Superior temporal gyrus (tissue), 1 donor: ENCODE results near the gene WBP2NL.
A peak's percentile ranks its signal among the peaks of the same experiment; 100 is the strongest.
"Not testable (repeated sequence)": the region's sequence is repeated elsewhere in the genome, so short reads cannot be mapped to it uniquely, and the experiment has no call there.

Source experiments
- DNase-seq: peaks from one replicate; pipeline ENCODE4 v3.0.0-alpha.2; 2016; ENCODE audit errors: extremely low spot score

Gene WBP2NL

DNA sequence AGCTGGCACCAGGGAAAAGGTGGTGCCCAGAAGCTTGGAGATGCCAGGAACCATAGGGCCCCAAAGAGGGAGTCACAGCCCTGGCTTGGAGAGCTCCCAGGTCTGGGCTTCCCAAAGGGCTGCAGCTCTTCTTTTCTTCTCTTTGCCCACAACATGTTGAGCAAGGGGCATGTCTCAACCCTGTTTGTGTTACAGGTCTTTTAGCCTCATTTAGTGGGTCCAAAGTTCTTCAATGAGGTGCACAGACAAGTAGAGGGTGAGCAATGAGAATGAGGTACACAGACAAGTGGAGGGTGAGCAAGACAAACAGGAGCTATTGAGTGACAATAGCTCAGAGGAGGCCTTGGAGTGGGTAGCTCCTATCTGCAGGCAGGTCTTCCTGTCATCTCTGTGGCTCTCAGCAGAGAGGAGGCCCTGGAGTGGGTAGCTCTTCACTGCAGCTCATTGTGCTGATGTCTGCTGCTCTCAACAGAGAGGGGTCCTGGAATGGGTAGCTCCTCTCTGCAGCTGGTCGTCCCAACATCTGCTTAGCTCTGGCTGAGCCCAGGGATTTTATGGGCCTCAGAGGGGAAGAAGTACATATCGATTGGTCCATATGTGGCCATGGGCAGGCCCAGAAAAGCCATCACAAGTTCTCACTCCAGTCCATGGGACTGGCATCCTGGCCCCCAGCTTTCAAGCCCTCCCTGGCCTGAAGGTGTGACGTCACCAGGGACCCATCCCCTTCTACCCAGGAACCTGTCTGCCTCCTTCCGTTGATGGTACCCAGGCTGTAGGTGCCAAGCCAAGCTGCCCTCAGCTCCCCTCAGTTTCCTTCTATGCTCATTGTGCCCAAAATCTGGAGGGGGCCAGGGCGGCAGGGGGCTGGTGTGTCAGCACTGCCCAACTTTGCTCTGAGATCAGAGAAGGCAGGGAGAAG lies 34.9 kb downstream of the WBP2NL start:
- DNase-seq: no peak

DNA sequence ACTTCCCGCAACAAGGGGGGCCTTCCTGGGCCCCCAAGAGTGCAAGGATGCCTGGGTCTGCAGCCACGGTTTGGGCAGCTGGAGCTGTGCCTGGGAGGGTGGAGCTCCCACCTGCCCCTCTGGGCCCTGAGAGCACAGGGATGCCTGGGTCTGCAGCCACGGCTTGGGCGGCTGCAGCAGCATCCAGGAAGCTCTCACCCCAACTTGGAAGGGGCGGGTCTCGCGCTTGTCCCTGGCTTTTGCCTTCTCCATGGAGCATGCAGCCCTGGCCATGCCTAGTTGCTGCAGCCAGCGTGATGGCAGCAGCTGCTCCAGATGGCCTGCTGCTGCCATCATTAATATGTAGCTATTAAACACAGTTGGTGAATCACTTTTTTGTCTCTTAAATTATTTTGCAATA lies 36.7 kb downstream of the WBP2NL start:
- DNase-seq: no peak

DNA sequence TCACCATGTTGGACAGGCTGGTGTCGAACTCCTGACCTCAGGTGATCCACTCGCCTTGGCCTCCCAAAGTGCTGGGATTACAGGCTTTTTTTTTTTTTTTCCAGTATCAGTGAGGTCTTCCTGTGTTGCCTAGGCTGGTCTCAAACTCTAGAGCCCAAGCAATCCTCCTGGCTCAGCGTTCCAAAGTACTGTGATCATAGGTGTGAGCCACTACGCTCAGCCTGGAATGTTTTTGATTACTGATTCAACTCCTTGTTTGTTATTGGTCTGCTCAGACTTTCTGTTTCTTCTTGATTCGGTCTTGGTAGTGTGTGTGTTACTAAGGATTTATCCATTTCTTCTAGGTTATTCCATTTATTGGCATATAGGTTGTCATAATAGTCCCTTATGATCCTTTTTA lies 40.7 kb downstream of the WBP2NL start:
- DNase-seq: no peak

DNA sequence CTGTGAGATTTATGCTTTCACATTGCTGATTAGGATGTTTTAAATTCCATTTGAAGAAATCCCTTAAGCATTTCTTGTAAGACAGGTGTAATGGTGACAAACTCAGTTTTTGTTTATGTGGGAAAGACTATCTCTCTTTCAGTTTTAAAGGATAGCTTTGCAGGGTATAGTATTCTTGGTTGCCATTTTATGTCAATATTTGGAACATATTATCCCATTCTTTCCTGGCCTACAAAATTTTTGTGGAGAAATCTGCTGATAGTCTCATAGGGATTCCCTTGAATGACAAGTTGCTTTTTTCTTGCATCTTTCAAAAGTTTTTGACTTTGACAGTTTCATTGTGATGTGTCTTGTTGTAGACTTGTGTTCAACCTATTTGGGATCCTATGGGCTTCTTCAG lies 43.2 kb downstream of the WBP2NL start:
- DNase-seq: no peak

DNA sequence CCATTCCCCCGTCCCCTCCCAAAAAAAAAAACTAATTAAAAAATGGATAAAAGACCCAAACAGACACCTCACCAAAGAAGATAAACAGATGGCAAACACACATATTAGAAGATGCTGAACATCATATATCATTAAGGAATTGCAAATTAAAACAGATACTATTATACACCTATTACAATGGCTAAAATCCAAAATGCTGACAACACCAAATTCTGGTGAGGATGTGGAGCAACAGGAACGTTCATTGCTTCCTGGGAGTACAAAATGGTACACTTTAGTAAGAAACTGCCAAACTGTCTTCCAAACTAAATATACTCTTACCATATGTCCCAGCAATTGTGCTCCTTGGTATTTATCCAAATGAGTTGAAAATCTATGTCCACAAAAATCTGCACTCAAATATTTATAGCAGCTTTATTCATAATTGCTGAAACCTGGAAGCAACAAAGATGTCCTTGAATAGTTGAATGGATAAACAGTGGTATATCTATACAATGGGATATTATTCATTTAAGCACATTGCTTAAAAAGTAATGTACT lies 52.1 kb downstream of the WBP2NL start:
- peak; percentile 33 for DNase-seq

DNA sequence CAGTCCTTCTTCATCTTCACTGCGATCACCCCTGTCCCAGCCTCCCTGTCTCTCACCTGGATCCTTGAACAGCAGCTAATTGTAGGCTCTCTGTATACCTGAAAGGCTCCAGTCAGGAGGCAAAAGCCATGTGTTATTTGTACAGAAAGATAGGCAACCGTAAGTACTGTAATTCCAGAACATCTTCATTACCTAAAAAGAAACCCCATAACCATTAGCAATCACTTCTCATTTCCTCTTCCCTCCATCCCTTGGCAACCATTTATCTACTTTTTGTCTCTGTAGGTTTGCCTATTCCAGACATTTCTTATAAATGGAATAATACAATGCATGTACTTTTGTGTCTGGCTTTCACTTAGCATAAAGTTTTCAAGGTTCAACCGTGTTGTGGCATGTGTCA lies 54.2 kb downstream of the WBP2NL start:
- no peak for DNase-seq

DNA sequence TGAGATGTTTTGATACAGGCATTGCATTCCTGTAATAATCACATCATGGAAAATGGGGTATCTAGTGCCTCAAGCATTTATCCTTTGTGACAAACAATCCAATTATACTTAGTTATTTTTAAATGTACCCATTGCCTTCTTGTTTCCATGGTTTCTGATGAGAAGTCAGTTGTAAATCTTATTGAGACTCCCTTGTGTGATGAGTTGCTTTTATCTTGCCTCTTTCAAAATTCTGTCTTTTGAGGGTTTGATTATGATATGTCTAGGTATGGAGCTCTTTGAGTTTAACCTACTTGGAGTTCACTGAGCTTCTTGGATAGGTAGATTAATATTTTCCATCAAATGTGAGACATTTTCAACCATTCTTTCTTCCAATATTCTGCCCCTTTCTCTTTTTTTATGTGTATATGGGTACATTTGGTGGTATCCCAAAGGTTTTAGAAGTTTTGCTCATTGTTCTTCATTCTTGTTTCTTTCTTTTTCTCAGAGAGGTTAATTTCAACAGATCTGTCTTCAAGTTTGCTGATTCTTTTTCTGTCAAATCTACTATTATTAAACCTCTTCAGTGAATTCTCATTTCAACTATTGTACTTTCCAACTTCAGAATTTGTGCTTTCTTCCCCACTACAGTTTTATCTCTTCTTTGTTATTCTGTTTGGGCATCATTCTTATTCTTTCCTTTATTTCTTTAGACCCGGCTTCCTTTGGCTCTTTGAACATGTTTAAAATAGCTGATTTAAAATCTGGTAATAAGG lies 58.3 kb downstream of the WBP2NL start:
- no peak for DNase-seq

DNA sequence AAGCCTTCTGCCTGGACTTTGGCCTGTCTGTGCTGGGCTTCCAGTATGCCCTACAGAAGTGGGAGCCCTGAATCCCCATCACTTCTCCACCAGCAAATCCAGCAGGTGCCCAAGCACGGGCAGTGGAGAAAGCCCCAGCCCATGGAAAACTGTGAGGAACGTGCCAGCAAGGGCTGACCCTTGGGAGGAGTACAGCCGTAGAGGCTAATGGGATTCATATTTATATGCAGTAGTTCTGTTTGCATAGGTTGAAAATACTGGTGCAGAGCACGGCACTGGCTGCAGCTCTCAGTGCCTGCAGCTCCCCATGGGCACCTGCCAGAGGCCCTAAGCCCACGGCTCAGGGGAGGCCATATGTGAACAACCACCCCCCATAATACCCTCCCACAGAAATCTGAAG lies 61.9 kb downstream of the WBP2NL start:
- no peak for DNase-seq

DNA sequence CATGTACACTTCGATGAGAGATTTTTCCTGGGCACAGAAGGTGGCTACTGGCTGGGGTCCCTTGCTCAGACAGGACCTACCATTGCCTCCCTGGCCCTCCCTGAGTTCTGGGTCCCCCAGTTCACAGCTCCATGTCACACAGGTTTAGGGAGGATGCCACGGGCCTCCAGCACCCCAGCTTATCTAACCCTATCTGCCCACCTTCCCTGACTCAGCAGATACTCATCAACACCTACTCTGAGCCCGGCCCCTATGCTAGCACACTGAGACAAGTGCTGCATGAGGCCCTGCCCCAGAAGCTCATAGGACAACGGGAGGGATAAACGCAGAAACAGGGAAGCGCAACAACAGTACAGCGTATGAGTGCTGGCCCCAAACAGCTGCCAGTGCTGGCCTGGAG lies 62.5 kb downstream of the WBP2NL start:
- no peak for DNase-seq

DNA sequence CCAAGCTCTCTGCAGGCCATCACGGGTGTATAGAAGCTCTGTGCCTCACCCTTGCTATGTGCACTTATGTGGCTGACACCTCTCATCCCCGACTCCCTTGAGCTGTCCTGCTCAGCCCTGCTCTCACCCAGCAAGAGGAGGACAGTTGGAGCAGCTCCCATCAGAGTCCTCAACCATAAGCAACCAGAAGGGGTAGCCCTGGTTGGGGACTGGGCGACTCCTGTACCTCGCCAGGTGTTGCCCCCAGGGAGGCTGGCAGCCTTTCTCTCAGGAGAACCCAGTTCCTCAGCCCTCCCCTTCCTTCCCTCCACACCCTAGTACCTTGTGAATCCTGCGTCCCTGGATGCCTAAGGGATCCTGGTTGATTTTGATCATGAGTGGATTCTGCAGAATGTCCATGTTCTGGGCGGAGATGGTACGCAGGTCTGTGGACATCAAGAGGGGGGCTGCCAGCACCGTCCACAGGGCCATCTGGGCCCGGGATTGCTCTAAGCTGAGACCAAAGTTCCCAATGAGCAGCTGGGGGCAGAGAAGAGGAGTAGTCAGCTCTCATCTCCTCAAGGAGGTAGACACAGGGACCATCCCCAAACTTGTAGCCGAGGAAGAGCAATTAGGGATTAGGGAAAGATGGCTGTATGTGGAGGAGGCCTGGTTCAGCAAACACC lies 64.0 kb downstream of the WBP2NL start:
- no peak for DNase-seq

DNA sequence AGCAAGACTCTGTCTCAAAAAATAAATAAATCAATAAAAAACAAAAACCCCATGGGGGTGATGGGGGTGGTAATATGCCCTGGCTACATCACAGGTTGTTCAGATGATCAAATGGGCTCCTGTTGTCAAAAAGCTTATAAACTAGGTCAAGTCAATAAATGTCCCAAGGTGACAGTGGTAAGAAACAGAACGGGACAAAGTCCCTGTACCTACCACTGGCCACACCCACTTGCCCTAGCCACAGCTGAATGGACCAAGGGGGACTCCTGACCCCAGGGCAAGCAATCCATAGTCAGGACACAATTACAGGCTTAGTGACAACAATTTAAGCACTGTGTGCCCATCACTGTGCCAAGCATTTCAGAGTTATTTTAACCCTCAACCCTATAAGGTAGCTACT lies 66.0 kb downstream of the WBP2NL start:
- DNase-seq: no peak

DNA sequence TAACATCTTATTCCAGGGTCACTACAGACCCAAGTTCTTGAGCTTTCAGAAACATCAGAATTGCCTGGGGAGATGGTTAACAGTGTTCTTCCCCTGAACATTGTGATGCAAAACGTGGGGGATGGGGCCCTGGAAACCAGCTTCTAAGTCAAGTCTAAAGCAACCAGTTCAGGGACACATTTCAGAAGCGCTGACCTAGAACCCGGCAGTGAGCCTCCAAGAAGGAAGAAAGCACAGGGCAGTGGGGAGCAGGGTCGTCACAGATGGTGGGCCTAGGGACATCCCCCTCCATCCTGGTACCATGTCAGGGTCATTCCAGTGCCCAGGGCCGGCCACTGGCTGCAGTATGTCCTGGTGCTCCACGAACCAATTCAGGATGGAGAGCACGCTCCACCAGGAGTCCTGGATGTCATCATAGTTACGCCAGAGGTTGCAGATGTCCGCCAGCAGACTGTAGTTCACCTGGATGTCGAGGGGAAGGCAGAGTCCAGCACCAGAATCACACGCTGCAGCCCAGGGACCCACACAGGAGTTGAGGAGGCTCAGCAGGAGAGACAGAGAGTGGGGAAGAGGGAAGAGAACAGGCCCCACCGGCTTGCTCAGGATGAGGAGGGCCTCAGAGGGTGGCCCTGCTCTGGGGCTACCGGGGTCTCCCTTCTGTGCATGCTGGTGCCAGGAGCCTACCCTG lies 67.0 kb downstream of the WBP2NL start:
- no peak for DNase-seq

DNA sequence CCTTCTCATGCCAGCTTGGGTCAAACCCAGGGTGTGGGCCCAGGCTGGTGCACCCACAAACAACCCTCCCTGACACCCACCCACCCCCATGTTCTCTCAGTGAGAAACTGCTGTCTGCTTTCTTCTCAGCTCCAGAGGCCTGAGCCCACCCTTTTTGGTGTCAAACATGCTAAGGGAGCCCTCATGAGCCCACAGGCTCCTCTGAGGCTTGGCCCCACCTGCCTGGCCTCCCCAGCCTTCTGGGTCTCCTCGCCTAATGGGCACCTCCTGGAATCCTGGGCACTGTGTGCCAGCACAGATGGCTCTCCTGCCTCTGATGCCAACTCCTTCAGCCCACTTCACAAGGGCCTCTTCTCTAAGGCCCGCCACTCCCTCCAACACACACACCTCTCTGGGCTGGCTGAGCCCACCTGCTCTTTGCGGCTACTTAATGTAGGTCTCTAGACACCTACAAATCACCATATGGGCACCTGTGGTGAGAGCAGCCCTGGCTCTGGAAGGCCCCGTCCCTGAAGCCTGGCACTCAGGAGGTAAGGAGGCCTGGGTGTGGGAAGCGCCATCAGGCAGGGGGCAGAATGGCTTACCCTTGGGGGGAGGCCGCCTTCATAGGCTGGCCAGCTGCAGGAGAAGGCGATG lies 67.7 kb downstream of the WBP2NL start:
- no peak for DNase-seq

DNA sequence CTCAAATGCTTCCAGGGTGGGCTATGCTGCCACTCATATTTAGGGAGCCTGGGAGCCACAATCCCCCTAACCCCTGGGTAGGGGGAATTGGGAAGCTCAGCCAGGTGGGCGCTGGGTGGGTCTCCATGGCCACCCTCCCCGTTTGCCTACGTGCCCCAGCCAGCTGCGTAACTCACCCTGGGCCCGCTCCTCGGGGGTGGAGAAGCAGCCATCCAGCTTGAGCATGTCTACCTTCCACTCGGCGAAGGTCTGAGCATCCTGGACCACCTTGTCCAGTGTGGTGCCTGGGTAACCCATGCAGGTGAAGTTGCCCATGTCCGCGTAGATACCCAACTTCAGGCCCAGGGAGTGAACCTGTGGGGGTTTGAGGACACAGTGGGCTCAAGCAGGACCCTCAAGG lies 68.3 kb downstream of the WBP2NL start:
- DNase-seq: no peak

DNA sequence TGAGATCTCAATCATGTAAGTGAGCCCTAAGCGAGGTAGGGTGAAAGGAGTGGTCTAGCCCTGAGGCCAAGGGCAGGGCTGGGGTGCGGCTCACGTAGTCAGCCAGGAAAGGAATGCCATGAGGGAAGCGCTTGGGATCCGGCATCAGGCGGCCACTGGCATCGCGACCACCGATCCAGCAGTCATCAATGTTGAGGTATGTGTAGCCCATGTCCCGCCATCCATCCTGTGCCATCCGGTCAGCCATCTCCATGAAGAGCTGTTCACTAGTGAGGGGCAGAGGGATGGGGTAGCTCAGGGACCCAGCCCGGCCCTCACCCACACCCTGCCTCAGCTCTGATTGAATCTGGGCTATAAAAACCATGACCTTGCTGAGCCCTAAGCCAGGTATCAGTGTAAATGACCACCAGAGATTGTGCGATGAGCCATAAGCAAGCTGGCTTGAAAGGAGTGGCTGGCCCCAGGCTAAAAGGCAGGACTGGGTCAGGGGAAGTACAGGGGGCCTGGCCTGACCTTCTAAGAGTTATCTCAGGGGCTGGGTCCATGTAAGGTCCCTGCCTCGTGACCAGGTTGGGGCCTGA lies 69.2 kb downstream of the WBP2NL start:
- no peak for DNase-seq

DNA sequence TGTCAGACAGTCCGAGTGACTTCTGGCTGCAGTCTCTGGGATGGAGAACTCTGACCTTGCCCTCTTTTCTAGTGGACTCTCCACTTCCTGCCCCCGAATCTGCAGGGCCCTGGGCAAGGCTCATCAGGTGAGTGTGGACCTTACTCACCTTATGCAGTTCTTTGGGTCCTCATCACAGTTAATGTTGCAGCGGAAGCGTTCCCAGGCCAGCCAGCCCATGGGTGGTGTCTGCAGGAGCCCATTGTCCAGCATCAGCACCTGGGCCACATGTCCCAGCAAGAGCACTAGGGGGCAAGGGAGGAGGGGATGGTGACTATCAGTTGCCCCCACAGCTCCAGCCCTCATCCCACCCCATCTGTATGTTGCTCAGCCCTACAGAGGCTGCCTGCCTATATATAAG lies 69.7 kb downstream of the WBP2NL start:
- DNase-seq: no peak

DNA sequence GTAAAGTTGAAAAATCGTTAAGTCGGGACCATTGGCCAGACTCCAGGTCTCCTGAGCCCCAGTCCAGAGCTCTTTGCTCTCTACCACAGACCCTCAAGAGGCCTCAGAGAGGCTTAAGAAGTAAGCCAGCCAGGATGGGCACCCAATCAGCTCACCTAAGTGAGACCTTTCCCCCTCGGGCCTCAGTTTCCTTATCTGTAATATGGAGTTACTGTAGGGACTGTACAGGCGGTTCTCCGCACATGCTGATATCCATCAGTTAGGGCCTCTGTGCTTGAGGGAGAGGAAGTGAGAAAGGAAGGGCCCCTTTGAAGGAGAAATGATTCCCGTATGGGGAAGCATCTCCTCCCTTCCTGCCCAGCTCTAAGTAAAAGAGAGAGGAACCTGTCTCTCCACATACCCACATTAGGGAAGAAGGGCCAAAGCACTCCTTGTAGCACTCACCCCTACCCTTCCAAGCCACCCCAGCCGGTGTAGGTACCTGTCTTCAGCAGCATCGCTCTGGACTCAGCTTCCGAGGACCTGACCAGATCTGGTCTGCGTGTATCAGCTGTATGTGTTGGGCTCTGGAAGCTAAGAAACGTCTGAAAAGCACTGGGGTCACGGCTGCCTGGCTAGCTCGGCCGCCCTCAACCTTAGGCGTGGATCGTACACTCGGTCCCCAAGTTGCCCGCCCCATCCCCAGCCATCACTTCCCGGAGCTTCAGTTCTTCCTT lies 71.4 kb downstream of the WBP2NL start:
- peak; percentile 30 for DNase-seq

DNA sequence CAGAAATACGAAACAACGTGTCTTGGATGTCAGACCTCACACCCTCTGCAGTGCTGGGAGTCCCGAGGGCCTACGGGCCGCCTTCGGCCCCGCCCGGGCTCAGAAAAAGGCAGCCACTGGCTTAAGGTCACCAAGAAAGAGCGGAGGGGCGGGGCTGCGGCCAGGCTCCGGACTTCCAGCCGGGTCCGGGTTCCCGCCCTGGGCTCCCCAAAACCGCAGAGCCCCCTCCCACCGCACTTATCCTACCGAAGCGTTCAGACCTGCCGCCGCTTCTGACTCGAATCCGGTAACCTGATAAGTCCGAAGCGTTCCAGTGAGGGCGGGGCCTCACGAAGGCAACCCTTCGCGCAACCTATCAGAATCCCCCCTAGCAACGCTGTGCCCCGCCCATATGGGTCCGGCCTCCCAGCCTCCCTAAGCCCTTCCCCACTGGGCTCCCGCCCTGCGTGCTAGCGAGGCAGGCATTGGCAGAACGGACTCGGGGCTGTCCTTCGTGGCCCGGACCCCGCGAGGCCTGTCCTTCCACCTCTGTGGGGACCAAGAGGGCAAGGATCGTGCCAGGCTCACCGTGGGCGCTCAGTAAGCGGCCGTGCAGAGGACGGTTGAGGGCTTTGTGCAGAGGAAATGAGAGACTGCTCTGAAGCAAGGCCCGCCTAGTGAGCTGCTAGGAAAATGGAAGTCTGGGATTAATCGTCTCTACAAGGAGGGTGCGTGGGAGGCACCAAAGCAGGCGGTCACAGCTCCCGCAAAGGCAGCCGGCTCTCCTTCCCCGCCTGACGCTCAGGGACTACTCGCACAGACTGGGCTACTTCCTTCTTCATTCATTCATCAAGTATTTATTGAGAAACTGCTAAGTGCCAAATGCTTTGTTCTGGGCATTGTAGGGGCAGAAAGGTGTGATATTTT lies 72.2 kb downstream of the WBP2NL start, which contains the start of gene NAGA:
Gene NAGA, minus strand, starts transcription at position 296 of the 906 bp plus-strand sequence. CDS start 515 bp downstream, outside the sequence.
- DNase-seq: peak; percentile 93

DNA sequence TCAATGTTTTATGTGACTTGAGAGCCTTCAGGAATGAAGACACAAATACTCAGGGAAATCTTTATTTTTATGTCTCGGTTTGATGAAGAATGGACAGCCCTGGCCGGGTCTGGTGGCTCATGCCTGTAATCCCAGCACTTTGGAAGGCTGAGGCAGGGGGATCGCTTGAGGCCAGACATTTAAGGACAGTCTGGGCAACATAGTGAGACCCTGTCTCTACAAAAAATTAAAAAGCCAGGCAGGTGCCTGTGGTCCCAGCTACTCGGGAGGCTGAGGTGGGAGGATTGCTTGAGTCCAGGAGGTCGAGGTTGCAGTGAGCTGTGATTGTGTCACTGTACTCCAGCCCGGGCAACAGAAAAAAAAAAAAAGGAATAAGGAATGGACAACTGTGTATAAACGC lies 72.9 kb downstream of the WBP2NL start:
- DNase-seq: not testable (repeated sequence)
